Heart left ventricle (tissue), 13 donors: ENCODE data around the gene VEZT.

Experiments
- CTCF ChIP-seq, 12 donors: fragments of 200-600 bp; sonication (generic) in 4 of 12; IDR thresholded peaks; one replicate each; pipeline versions ENCODE4 v1.5.0 to v1.8.0; 2018 to 2022; ENCODE audit warnings: antibody characterized with exemption in 12 of 12, mild to moderate bottlenecking in 5 of 12
- POLR2A ChIP-seq, 2 donors: fragments of 450-650 bp; IDR thresholded peaks; one replicate each; pipeline ENCODE4 v1.6.1; 2017; ENCODE audit warnings: antibody characterized with exemption in 2 of 2, mild to moderate bottlenecking in 2 of 2, moderate library complexity in 2 of 2
- donor health status: ischemic (EF 13 %, LVEDD 7.1; RV severe dilation, severe dysfunction).
- donor health status: DM: no; HTN: yes; CAD: no.
- donor health status: DM: no; HTN: no; CAD: no.
- donor health status: ischemic (EF 25% LVEDD 6.9; RV normal size, moderate dysfunction).
- donor health status: ischemic (EF 25% LVEDD 5.7; RV mildly dilated, moderate dysfunction).
- donor health status: ischemic (EF 35%, LVEDD 5.7; RV mildly dilated, moderate dysfunction).
- donor health status: nonischemic (EF 11% LVEDD 7.7; RV severe dilation, severe dysfunction).
- donor health status: DM: yes; HTN: yes; CAD: no.
- donor health status: PGD.
- donor health status: ischemic (EF 29% LVEDD 5.4; RV normal size, mild dysfunction).
- donor health status: nonischemic (EF 23%, LVEDD 6.1; RV moderate dilation, normal function).

DNA sequence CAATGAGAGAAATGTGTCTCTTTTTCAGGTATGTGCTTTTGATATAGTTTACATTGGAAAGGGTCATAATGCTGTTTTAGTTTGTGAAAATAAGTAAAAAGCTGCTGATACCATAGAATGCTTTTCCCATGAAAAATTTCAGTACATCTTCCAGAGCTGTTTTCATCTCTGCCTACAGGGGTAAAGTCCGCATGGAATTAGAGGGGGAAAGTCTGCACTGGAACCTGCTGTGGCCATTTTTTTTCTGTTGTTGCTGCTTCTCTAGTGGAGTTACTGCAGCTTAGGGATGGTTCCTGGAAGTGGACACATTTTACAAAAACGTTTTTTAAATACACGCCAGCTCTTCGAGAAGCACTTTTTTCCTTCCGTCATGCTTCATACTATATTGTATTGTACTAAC, 81.3 kb downstream of the VEZT start:
- no peak for TF ChIP-seq CTCF (IDR thresholded peaks at IDR 0.05)
- no peak for TF ChIP-seq POLR2A (IDR thresholded peaks at IDR 0.05)
